GM19328 (cell line): ENCODE results near the gene C19orf53.
"Not testable (repeated sequence)": the region's sequence is repeated elsewhere in the genome, so short reads cannot be mapped to it uniquely, and the experiment has no call there.

Experiments
- ATAC-seq: cut with Tn5 transposase; IDR thresholded peaks from one replicate; pipeline ENCODE4 v1.9.1; 2021; ENCODE audit warnings: mild to moderate bottlenecking, moderate library complexity; ENCODE audit not compliant: unreplicated experiment

Gene C19orf53

GRCh38 chr19:13763265-13763664 lies 11.0 kb upstream of the C19orf53 start:
- no peak for ATAC-seq

DNA sequence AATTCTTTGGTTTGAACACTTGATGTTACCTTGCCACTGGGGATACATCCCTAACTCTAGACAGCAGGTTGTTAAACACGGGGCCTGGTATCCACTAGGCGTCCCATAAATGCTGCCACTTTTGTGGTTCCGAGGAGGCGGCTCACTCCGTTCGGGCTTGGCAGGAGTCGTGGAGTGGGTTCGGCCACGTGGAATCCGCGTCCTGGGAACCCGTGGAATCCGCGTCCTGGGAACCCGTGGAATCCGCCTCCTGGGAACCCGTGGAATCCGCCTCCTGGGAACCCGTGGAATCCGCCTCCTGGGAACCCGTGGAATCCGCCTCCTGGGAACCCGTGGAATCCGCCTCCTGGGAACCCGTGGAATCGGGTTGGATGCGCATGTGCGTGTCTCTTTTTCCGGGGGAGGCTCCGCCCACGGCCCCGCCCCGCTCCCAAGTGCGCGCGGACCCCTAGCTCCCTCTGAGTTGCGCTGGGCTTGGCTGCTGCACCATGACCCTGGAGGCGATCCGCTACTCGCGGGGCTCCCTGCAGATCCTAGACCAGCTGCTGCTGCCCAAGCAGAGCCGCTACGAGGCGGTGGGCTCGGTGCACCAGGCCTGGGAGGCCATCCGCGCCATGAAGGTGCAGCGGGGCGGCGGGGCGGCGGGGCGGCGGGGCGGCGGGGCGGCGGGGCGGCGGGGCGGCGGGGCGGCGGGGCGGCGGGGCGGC lies 10.0 kb upstream of the C19orf53 start, which contains the start of gene MRI1:
Gene MRI1, plus strand, starts transcription at position 422 of the 707 bp plus-strand sequence. Its CDS starts 67 bp downstream, at position 489.
- ATAC-seq: no peak

DNA sequence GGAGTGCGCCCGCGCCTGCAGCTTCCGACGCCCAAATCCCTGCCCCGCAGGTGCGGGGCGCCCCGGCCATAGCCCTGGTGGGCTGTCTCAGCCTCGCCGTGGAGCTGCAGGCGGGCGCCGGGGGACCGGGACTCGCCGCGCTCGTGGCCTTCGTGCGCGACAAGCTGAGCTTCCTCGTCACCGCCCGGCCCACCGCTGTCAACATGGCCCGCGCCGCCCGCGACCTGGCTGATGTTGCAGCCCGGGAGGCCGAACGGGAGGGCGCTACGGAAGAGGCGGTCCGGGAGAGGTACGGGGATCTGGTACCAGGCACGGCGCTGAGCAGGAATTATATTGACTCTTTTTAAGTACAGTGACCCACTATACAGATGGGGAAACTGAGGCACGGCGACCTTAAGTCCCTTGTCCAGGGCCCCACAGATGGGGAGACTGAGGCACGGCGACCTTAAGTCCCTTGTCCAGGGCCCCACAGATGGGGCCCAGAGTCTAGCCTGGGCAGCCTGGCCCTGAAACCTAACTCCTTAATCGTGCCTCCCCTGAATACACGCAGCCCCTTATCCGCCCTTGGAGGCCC lies 9.3 kb upstream of the C19orf53 start:
- no peak for ATAC-seq

DNA sequence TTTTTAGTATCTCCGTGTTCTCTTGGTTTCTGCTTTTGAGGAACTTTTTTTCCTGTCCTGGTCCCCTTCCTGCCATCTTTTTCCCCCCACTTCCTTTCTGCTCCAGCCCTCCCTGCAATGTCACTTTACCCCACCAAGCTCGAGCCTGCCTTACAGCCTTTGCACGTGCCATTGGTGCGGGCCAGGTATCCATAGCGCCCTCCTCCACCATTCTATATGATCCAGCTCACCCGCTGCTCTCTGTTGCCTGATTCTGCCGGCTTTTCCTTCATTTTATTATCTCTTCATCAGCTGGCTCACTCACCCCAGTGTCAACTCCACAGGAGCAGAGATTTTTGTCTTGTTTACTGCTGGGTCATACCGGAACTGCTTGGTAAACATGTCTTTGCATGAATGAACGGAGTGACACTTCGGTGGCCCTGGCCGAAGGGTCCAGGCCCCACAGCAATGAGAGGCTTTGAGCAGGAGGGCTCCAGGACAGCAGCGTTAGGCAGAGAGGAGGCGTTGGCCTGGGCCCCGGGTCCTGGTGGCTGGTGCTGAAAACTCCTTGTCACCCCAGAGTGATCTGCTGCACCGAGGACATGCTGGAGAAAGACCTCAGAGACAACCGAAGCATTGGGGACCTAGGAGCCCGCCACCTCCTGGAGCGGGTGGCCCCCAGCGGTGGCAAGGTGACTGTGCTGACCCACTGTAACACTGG lies 8.7 kb upstream of the C19orf53 start:
- ATAC-seq: no peak

GRCh38 chr19:13766095-13766481 lies 8.2 kb upstream of the C19orf53 start:
- ATAC-seq: no peak

DNA sequence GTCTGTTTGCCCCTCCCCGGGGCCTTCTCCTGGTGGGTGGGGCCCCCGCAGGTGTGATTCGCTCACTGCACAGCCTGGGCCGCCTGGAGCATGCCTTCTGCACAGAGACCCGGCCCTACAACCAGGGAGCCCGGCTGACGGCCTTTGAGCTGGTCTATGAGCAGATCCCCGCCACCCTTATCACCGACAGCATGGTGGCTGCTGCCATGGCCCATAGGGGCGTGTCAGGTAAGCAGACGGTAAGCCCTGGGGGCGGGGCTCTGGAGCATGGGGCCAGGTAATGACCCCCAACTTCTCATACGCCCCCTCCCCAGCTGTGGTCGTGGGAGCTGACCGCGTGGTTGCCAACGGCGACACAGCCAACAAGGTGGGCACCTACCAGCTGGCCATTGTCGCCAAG lies 5.7 kb upstream of the C19orf53 start:
- no peak for ATAC-seq

- ATAC-seq: no peak
Observed at GRCh38 chr19:13770013-13770635, 4.1 kb upstream of the C19orf53 start.

DNA sequence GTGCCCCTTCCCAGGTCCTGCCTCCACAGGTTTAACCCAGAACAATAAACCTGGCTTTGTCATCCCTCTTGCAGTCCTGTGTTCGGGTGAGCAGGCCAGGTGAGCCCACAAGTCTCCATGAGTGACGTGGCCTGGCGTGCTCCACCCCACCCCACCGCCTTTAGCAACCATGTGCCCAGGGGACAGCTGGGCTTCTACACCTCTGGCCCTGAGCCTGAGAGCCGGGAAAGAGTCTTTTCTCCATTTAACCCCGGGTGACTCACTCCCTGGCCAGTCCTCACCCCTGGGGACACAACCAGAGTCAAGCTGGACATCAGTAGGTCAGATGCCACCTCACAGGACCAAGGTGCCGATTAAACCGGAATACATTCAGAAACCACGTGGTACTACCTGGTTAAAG lies 4.1 kb downstream of the C19orf53 start:
- ATAC-seq: no peak

DNA sequence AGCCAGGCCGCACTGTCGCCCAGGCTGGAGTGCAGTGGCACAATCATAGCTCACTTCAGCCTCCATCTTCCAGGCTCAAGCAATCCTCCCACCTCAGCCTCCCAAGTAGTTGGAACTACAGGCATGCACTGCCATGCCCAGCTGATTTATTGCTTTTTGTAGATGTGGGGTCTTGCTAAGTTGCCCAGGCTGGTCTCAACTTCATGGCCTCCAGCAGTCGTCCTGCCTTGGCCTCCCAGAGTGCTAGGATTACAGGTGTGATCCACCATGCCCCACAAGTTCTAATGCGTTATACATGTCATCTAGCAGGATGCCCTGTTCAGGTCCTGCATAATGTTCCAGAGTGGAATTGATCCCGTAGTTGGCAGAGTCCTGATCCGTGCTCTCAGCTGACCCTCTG lies 4.6 kb downstream of the C19orf53 start:
- no peak for ATAC-seq

DNA sequence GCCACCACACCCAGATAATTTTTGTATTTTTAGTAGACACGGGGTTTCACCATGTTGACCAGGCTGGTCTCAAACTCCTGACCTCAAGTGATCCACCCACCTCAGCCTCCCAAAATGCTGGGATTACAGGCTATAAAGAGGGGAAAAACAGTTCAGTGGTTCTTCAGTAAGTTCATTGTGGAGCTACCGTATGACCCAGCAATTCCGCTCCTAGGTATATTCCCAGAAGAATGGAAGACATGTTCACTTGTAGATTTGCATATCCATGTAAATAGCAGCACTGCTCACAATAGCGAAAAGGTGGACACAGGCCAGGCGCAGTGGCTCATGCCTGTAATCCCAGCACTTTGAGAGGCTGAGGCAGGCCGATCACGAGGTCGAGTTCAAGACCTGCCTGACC lies 5.5 kb downstream of the C19orf53 start:
- not testable (repeated sequence) for ATAC-seq

GRCh38 chr19:13781547-13781946 lies 7.3 kb downstream of the C19orf53 start:
- no peak for ATAC-seq

- ATAC-seq: no peak
Observed at GRCh38 chr19:13782537-13782936, 8.3 kb downstream of the C19orf53 start.

- ATAC-seq: no peak
Observed at GRCh38 chr19:13783565-13784500, 9.6 kb downstream of the C19orf53 start.

- ATAC-seq: no peak
Observed at GRCh38 chr19:13784731-13785452, 10.6 kb downstream of the C19orf53 start.

DNA sequence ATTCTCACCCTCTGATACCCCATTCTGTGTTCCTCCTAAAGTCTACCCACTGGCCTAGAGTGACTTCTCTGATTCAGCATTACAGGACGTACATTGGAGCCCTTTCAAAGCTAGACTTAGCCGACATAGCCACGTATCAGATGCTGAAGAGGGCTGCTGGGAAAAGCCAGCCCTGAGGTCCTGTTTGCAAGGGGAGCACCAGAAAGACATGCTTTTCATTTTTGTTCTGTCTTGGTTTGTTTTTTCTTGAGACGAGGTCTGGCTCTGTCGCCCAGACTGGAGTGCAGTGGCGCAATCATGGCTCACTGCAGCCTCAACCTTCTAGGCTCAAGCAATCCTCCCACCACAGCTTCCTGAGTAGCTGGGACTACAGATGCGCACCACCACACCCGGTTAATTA lies 14.7 kb downstream of the C19orf53 start:
- ATAC-seq: no peak

GRCh38 chr19:13790354-13790753 lies 16.1 kb downstream of the C19orf53 start:
- ATAC-seq: no peak

DNA sequence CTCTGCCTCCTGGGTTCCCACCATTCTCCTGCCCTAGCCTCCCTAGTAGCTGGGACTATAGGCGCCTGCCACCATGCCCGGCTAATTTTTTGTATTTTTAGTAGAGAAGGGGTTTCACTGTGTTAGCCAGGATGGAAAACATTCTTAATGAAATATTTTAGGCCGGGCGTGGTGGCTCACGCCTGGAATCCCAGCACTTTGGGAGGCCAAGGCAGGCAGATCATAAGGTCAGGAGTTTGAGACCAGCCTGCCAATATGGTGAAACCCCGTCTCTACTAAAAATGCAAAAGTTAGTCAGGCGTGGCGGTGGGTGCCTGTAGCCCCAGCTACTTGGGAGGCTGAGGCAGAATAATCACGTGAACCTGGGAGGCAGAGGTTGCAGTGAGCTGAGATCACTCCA lies 19.1 kb downstream of the C19orf53 start:
- ATAC-seq: not testable (repeated sequence)

- no peak for ATAC-seq
Observed at GRCh38 chr19:13794398-13794756, 20.1 kb downstream of the C19orf53 start.

GRCh38 chr19:13794757-13795589 lies 20.7 kb downstream of the C19orf53 start, which contains the start of gene ZSWIM4:
ZSWIM4 (plus strand) TSS chr19:13795443; CDS start chr19:13795649, 206 bp downstream.
- ATAC-seq: peak; percentile 91
